Natural killer cell treated with Interleukin-12 subunit alpha and Interleukin-12 subunit beta and Interleukin-15 and Interleukin-18, amount 100 ng/mL, for 72 hours (primary cell): ENCODE data around the gene DAGLA. TPM values are rescaled to one million over a fixed set of nuclear protein-coding genes. Genes with fewer than 3 reads are reported as not detected.

Experiments used
- ATAC-seq, 2 donors: fragments of 150-1000 bp; cut with Tn5 transposase in 1 of 2; sonication (Bioruptor Pico), chemical (Tn5 transposase) in 1 of 2; 2 replicates each; pipeline ENCODE4 v1.10.0; 2021
- DNase-seq: peaks from one replicate; pipeline ENCODE4 v3.0.0; 2022; ENCODE audit warnings: low spot score
- H3K27ac Mint-ChIP-seq, 2 donors: 1 replicate in 1 of 2; 2 replicates in 1 of 2; pipeline ENCODE4 v1.8.0; 2022; ENCODE audit warnings: mixed read lengths in 2 of 2, mild to moderate bottlenecking in 1 of 2, moderate library complexity in 1 of 2
- H3K27me3 Mint-ChIP-seq, 2 donors: 1 replicate in 1 of 2; 2 replicates in 1 of 2; pipeline ENCODE4 v1.8.0; 2022; ENCODE audit warnings: mixed read lengths in 2 of 2
- H3K36me3 Mint-ChIP-seq: one replicate; pipeline ENCODE4 v1.8.0; 2022; ENCODE audit warnings: mixed read lengths
- H3K4me1 Mint-ChIP-seq, 2 donors: 1 replicate in 1 of 2; 2 replicates in 1 of 2; pipeline ENCODE4 v1.8.0; 2022; ENCODE audit warnings: low read depth in 2 of 2, mixed read lengths in 2 of 2, mild to moderate bottlenecking in 1 of 2
- H3K4me3 Mint-ChIP-seq: one replicate; pipeline ENCODE4 v1.8.0; 2022; ENCODE audit warnings: mixed read lengths
- H3K9me3 Mint-ChIP-seq: 2 replicates; pipeline ENCODE4 v1.8.0; 2022; ENCODE audit warnings: mixed read lengths
- total RNA-seq, 2 donors: library from RNA; stranded (reverse); gene quantifications; one replicate each; pipeline ENCODE4 v1.2.3, GENCODE V29; 2022

DAGLA gene
- total RNA-seq, 2 donors from 2014 or later, result 0.08 to 0.10 TPM

DNA sequence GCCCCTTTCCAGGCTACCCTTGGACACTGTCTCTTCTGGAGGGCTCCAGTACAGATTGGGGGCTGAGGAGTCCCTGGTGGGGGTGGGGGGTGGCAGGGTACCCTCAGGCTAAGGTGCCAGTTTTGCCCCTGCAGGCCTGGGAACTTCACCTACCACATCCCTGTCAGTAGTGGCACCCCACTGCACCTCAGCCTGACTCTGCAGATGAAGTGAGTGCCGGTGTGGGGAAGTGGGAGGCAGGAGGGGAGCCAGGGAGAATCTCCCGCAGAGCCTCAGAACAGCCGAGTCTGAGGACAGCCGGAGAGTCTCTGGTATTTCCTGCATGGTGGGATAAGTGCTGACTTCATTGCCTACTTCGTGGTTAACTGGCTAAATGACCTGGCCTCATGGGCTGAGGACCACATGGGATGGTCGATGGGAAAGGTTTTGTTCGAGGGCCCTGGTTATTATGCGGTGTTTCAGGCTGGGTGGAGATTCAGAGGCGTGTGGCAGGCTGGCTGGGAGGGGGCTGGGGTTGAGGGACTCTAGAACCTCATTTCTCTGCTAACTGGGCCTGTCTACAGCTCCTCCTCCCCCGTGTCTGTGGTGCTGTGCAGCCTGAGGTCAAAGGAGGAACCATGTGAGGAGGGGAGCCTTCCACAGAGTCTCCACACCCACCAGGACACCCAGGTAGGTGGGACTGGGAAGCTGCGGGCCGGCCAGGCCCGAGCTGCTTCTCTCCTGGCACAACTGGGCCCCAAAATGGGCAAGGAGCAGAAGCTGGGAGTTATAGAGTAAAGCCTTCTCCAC, 103.7 kb downstream of the DAGLA start:
- H3K4me1 Mint-ChIP-seq, result peaks cover 0 to 13% of the 10 kb centered on the region in 2 donors
- H3K27me3 Mint-ChIP-seq, result no peaks in the 10 kb centered on the region
- DNase-seq (no peak), ATAC-seq (no peak)
- peak overlapping the region in 1 of 2 donors; percentile 23 for H3K27ac Mint-ChIP-seq
- H3K36me3 Mint-ChIP-seq, result no peaks in the 10 kb centered on the region
- no peak overlapping the region for H3K4me3 Mint-ChIP-seq
- H3K9me3 Mint-ChIP-seq, result no peaks in the 10 kb centered on the region

DNA sequence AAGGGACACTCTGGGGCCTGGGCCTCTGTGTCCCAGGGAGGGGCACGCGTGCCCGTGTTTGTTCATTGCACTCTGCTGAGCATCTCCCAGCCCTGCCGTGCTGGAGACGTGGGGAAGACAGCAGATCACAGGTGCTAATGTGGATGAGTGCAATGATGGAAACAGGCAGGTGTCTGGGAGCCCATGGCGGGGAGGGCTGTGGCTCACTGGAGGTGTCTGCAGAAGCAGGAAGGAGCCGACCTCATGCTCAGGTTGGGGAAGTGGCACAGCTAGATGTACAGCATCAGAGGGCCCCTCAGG, 104.3 kb downstream of the DAGLA start:
- Mint-ChIP-seq H3K9me3 (no peaks in the 10 kb centered on the region), H3K36me3 (no peaks in the 10 kb centered on the region), H3K27ac (peak overlapping the region in 1 of 2 donors; percentile 23), H3K4me3 (no peak overlapping the region), H3K4me1 (peaks cover 0 to 16% of the 10 kb centered on the region in 2 donors), H3K27me3 (no peaks in the 10 kb centered on the region)
- DNase-seq (no peak), ATAC-seq (no peak)

DNA sequence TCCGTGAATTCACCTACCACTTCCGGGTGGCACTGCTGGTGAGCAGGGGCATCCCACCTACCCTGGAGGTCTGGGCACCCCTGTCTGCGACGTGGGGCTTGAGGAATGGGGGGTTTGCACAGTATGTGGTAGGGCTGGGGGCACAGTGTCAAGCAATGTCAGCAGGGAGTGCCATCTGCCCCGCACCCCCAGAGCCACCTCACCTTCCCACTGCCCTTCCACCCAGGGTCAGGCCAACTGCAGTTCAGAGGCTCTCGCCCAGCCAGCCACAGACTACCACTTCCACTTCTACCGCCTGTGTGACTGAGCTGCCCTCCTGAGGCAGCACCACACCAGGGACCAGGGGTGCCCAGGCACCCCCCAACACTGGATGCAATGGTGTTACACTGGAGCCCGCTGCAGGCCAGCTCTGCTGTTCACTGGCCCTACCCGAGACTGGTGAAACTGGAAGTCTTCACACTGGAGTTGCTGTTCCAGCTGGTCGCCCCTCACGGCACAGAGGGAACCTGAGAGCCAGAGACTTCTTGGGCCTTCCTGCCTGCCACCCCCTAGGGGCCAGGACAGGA, 105.7 kb downstream of the DAGLA start:
- Mint-ChIP-seq H3K27me3 (no peaks in the 10 kb centered on the region), H3K4me3 (no peak overlapping the region), H3K27ac (no peak overlapping the region), H3K36me3 (peaks cover 4% of the 10 kb centered on the region), H3K4me1 (peaks cover 0 to 23% of the 10 kb centered on the region in 2 donors), H3K9me3 (no peaks in the 10 kb centered on the region)
- ATAC-seq (no peak), DNase-seq (no peak)

DNA sequence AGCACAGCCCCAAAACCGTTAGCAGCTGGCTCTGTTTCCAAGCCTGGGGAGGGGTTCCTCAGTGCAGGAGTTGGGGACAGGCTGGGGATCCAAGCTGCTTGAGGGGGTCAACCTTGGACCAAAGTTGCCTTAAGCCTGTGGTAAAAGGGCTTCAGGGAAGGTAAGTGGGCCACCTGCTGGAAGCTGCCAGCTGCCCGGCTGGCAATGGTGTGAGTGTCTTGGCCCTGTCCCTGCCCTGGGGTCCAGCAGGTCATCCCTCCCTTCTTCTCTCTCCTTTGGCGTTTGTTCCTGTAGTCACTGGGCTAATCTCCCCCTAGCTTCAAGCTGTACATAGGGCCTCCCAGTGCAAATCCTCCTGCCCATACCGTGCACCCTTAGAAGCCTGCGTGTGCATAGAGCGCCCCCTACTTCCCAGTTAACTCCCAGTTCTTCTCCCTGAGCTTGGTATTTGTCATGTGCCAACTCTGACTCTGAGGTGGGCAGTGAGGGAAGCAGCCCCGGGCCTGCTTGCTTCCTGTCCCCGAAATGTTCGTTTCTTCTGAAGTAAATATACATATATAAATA, 107.8 kb downstream of the DAGLA start:
- H3K27me3 Mint-ChIP-seq, result no peaks in the 10 kb centered on the region
- no peaks in the 10 kb centered on the region for H3K9me3 Mint-ChIP-seq
- H3K4me3 Mint-ChIP-seq, result no peak overlapping the region
- H3K36me3 Mint-ChIP-seq, result peaks cover 12% of the 10 kb centered on the region
- DNase-seq (no peak), ATAC-seq (no peak)
- peaks cover 9 to 31% of the 10 kb centered on the region in 2 donors for H3K4me1 Mint-ChIP-seq
- H3K27ac Mint-ChIP-seq, result no peak overlapping the region

DNA sequence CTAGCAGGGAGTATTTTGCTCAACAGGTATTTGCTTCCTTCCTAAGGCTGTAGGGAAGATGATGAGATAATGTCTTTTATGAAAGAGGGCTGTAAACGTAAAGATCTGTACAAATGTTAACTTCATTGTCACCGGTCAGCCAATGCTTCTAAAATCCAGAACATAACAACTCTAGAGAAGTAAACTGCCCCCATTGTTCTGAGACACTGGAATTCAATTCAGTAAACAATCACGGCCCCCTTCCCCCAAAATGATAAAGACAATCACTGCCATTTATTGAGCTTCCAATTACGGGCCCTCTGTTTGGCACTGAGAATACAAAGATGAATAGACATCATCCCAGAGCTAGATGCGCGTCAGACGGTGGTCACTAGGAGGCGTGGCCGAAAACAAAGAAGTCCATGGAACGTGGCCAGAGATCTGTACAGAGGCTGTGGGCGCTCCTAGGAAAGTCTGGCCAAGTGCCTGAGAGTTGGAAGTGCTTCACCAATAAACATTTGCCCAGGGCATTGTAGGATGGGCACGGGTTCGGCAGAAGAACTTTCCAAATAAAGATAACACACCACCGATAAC, 111.6 kb downstream of the DAGLA start:
- Mint-ChIP-seq H3K9me3 (no peaks in the 10 kb centered on the region), H3K27me3 (no peaks in the 10 kb centered on the region), H3K36me3 (peaks cover 13% of the 10 kb centered on the region), H3K4me1 (peaks cover 22 to 34% of the 10 kb centered on the region in 2 donors), H3K27ac (peak overlapping the region; percentile 97 to 99), H3K4me3 (peak overlapping the region; percentile 93)
- DNase-seq (no peak), ATAC-seq (peak; percentile 43 to 66)

DNA sequence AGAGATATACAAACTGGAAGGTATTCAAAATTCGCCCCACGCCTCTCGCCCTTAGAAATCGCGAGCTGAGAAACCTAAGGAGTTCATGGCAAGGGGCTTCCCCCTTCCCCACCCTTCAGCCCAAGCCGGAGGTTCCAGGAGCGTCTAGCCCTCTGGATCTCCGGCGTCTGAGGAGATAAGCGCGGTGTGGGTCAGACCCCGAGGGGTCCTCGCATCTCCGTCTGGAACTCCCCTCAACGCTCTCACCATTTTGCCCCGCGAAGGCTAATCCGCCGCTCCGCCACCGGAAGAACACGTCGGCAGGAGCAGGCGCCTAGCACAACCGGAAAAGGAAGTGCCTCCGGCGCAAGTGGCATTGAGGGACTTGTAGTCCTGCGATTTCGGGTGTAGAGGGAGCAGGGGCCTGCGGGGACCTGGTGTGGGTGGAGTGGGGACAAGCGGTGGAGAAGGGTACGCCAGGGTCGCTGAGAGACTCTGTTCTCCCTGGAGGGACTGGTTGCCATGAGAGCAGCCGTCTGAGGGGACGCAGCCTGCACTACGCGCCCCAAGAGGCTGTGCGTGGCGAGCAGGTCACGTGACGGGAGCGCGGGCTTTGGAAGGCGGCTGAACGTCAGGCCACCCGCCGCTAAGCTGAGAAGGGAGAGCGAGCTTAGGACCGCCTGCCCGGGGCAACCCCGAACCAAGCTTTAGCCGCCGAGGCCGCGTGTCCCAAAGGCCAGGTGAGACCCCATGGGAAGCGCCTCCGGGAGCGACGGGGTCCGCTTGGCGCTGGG, 112.3 kb downstream of the DAGLA start, which contains the start of the genes FEN1 and TMEM258:
Gene FEN1 (plus strand): TSS at position 602 of the 773 bp plus-strand sequence. CDS start 2,451 bp downstream, outside the sequence.
Gene TMEM258 (minus strand): TSS at position 290 of the 773 bp plus-strand sequence. CDS start 41 bp downstream, at position 249.
- Mint-ChIP-seq H3K4me1 (peaks cover 28 to 38% of the 10 kb centered on the region in 2 donors), H3K27ac (peak within 1 kb of the TSS; percentile 97 to 99), H3K27me3 (no peaks in the 10 kb centered on the region), H3K36me3 (peaks cover 19% of the 10 kb centered on the region), H3K9me3 (no peaks in the 10 kb centered on the region), H3K4me3 (peak within 1 kb of the TSS; percentile 93)
- DNase-seq, result peak; percentile 93
- peak; percentile 91 to 95 for ATAC-seq

DNA sequence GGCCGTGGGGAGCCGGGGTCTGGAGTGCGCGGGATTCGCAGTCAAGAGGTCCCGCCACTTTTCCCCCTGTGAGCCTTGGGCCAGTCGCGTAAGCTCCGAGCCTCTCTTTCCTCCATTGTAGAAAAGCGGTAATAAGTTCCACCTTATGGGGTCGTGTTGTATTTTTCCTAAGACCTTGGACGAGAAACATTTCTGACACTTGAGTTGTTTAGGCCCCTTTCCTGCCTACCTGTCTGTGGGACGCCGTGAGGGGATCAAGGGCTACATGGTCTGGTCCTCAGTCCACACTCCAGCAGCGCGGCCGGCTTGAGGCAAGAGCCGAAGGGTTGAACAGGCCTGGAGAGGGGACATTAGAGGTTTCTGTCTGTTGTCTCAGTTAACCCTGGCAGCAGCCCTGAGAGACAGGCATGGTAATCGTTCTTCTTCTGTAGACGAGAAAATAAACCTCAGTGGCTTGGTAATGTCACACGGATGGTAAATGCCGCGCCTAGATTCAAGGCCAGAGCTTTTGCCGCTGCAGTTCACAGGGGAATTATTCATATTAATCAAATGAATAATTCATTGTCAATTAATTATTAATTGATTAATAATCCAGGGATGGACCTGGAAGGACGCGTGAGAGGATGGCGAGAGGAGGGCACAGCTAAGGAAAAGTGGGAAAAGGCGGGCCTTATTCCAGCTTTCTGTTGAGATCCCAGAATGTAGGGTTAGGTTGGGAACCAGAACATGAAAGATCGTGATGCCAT, 113.1 kb downstream of the DAGLA start:
- Mint-ChIP-seq H3K4me3 (peak overlapping the region; percentile 93), H3K36me3 (peaks cover 23% of the 10 kb centered on the region), H3K27me3 (no peaks in the 10 kb centered on the region), H3K9me3 (no peaks in the 10 kb centered on the region), H3K27ac (peak overlapping the region; percentile 97 to 99), H3K4me1 (peaks cover 28 to 36% of the 10 kb centered on the region in 2 donors)
- DNase-seq (no peak), ATAC-seq (peak in 1 of 2 donors; percentile 6)

DNA sequence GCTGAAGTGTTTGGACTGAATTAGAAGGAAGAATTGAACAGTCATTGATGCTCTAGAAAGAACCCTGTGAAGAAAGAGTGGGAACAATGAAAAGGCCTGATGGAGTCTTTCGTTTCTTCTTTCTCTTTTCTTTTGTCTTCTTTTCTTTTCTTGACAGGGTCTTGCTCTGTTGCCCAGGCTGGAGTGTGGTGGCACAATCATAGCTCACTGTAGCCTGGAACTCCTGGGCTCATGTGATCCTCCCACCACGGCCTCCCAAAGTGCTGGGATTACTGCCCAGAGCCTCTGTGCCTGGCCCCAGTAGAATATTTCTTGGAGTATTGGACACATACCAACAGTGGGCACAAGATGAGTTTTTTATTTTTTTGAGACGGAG, 113.6 kb downstream of the DAGLA start:
- peaks cover 23% of the 10 kb centered on the region for H3K36me3 Mint-ChIP-seq
- peak overlapping the region; percentile 97 to 99 for H3K27ac Mint-ChIP-seq
- H3K27me3 Mint-ChIP-seq, result no peaks in the 10 kb centered on the region
- DNase-seq (no peak), ATAC-seq (no peak)
- peak overlapping the region; percentile 93 for H3K4me3 Mint-ChIP-seq
- H3K9me3 Mint-ChIP-seq, result no peaks in the 10 kb centered on the region
- H3K4me1 Mint-ChIP-seq, result peaks cover 28 to 30% of the 10 kb centered on the region in 2 donors

DNA sequence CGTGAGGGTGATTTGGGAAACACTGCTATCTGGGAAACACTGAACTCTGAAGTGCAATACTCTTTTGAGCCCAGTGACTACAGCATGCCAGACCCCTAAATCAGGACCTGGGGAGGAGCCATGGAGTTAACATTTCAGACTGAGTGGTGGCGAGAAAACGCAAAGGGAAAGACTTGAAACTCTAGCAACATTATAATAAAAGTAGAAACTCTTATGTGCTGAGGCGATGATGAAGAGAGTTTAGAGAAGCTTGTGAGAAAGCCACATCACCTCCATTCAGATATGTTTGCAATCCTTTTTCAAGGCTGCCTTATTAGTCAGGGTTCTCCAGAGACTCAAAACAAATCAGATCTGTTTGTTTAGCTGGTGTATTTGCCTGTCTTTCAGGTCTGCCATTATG, 114.4 kb downstream of the DAGLA start:
- H3K9me3 Mint-ChIP-seq, result no peaks in the 10 kb centered on the region
- peaks cover 23% of the 10 kb centered on the region for H3K36me3 Mint-ChIP-seq
- DNase-seq, result no peak
- no peak for ATAC-seq
- H3K4me1 Mint-ChIP-seq, result peaks cover 28 to 30% of the 10 kb centered on the region in 2 donors
- peak overlapping the region; percentile 42 for H3K4me3 Mint-ChIP-seq
- H3K27me3 Mint-ChIP-seq, result no peaks in the 10 kb centered on the region
- no peak overlapping the region for H3K27ac Mint-ChIP-seq

DNA sequence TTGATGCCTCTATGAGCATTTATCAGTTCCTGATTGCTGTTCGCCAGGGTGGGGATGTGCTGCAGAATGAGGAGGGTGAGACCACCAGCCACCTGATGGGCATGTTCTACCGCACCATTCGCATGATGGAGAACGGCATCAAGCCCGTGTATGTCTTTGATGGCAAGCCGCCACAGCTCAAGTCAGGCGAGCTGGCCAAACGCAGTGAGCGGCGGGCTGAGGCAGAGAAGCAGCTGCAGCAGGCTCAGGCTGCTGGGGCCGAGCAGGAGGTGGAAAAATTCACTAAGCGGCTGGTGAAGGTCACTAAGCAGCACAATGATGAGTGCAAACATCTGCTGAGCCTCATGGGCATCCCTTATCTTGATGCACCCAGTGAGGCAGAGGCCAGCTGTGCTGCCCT, 115.3 kb downstream of the DAGLA start:
- Mint-ChIP-seq H3K36me3 (peaks cover 21% of the 10 kb centered on the region), H3K9me3 (no peaks in the 10 kb centered on the region), H3K4me1 (peaks cover 26 to 28% of the 10 kb centered on the region in 2 donors), H3K4me3 (no peak overlapping the region), H3K27ac (no peak overlapping the region), H3K27me3 (no peaks in the 10 kb centered on the region)
- ATAC-seq (no peak), DNase-seq (no peak)

DNA sequence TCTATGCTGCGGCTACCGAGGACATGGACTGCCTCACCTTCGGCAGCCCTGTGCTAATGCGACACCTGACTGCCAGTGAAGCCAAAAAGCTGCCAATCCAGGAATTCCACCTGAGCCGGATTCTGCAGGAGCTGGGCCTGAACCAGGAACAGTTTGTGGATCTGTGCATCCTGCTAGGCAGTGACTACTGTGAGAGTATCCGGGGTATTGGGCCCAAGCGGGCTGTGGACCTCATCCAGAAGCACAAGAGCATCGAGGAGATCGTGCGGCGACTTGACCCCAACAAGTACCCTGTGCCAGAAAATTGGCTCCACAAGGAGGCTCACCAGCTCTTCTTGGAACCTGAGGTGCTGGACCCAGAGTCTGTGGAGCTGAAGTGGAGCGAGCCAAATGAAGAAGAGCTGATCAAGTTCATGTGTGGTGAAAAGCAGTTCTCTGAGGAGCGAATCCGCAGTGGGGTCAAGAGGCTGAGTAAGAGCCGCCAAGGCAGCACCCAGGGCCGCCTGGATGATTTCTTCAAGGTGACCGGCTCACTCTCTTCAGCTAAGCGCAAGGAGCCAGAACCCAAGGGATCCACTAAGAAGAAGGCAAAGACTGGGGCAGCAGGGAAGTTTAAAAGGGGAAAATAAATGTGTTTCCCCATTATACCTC, 115.8 kb downstream of the DAGLA start:
- Mint-ChIP-seq H3K27ac (no peak overlapping the region), H3K9me3 (no peaks in the 10 kb centered on the region), H3K27me3 (no peaks in the 10 kb centered on the region), H3K4me1 (peaks cover 28% of the 10 kb centered on the region in 2 donors), H3K36me3 (peaks cover 23% of the 10 kb centered on the region), H3K4me3 (no peak overlapping the region)
- no peak for ATAC-seq
- DNase-seq, result no peak
